HG03571 (cell line): Measurements from ENCODE around the gene OR6C74.

Experiments used
- ATAC-seq: cut with Tn5 transposase; IDR thresholded peaks from one replicate; pipeline ENCODE4 v1.9.1; 2021; ENCODE audit not compliant: unreplicated experiment

Gene OR6C74

DNA sequence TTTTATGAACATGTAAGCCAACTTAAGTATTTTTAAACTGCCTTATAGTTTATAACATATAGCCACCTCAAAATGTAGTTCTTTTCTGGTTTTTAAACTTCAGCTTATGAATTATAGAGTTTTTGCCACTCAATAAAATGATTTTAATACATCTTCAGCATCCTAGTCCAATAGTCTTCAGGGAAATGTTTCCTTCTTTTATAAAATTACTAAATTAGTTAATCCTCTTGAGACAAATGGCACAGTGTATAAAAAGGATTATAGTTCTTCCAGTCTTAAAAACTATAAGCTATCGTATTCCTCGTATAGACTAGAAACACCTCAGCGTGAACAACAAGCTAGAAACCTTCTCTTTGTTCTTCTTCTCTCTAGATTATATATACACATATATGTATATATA lies at the start of gene OR6C74:
OR6C74 (plus strand) TSS at position 301 of the 400 bp plus-strand sequence. CDS start 2,679 bp downstream, outside the sequence.
- no peak for ATAC-seq

DNA sequence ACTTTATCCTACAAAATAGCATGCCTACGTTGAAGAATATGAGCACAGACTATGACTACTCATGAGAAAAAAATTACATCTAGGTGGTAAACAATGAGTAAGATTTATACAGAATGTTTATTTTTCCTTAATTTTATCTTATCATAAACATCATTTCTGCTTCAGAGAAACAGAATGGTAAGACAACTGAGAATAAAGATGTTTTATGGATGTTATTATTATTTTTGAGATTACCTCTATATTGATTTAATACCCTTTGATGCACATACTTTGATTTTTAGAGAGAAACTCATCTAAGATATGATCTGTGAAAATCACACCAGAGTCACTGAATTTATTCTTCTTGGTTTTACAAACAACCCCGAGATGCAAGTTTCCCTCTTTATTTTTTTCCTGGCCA lies 23.7 kb upstream of the OR6C74 start, which contains the start of gene OR10A7:
OR10A7 (plus strand) TSS at position 301 of the 400 bp plus-strand sequence; CDS start at position 301, 0 bp downstream.
- no peak for ATAC-seq

DNA sequence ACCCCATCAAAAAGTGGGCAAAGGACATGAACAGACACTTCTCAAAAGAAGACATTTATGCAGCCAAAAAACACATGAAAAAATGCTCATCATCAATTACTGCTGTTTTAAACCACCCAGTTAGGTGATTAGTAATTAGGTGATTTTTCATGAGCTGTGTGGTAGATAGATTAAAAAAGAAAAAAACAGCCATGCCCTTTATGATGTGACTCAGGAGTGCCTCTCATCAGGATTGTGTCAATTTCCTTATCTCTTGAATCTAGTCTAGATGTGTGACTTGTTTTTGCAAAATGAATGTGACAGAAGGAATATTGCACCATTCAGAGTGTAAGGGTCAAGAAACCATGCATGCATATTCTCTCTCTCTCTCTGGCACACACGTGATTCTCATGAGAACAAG lies 17.9 kb upstream of the OR6C74 start:
- ATAC-seq = no peak

DNA sequence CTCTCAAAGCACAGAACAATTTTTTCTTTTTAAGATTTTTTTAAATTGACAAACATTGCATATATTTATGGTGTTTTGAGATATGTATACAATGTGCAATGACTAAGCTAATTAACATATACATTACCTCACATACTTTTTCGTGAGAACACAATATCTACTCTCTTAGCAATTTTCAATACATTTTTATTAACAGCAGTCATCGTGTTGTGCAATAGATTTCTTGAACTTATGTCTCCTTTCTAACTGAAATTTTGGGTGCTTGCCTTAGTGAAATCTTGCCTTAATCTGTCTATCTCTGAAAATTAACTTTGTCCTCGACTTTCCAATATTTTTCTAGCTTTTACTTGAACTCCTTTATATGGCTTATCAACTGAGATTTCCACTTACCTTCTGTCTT lies 16.8 kb upstream of the OR6C74 start:
- no peak for ATAC-seq

GRCh38 chr12:55246159-55246558 lies 1.8 kb downstream of the OR6C74 start:
- ATAC-seq = no peak

GRCh38 chr12:55250944-55251343 lies 6.5 kb downstream of the OR6C74 start:
- ATAC-seq = no peak

DNA sequence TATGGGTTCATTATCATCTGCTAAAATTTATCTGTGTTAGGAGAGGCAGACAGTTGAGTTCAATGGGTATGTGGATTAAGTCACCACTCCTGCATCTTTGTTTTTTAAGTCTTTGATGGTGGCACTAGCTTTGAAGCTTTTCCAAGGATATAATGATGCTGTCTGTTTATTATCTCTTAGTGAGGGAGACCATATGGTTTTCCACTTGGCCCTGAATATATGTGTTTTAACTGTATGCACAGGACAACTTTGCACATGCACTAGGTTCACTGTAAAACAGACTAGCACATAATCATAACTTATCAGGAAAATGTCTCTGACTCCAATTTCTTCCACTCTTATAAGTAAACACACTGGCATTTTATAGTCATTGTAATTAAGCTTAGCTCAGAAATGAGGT lies 8.9 kb downstream of the OR6C74 start:
- no peak for ATAC-seq

DNA sequence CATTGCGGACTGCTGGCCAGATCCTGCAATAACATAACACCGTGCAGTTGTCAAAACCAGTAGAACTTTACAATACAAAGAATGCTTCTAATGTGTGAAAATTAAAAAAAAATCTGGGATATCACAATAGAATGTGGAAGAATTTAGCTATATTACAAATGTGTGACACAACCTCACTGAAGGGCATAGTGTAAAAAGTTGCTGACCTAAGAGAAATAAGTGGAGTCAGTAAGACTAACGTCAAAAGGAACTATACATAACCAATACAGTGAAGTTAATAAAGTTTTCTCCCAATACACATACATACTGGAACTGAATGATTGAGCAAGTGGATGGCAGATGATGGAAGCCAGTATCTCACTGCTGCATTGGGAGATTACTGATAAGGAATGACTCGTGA lies 12.4 kb downstream of the OR6C74 start:
- ATAC-seq = no peak

DNA sequence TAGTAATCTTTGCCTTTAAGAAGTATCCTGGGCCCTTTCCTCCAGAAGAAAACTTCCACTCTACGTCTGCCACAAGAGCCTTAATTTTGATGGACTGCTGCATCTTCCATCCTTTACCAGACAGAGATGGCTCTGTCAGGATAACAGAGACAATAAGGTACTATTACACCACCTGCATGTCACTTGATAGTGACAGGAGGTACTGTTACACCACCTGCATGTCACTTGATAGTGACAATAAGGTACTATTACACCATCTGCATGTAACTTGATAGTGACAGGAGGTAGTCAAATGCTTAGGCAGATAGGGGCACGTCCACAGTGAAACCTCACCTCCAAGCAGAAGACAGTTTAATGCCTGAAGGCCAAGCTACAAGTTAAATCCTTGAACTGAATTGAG lies 13.9 kb downstream of the OR6C74 start:
- no peak for ATAC-seq

DNA sequence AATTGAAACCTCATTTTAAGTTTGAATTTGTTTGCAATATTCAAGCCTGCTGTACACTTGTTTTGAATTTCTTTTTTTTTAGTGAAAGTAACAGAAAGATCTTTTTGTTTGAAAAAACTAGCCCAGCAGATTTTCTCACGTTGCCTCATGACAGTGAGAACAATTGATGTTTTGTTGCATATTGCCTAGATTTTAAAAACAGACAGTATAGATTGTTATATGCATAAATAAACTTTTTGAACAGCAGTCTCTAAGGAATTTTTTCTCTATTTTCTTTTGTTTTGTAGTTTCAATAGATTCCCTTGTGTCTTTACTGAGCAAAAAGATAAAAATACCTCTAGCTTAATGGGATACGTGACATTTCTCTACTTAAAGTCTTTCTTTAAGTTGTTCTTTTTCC lies 36.6 kb downstream of the OR6C74 start:
- ATAC-seq = no peak

DNA sequence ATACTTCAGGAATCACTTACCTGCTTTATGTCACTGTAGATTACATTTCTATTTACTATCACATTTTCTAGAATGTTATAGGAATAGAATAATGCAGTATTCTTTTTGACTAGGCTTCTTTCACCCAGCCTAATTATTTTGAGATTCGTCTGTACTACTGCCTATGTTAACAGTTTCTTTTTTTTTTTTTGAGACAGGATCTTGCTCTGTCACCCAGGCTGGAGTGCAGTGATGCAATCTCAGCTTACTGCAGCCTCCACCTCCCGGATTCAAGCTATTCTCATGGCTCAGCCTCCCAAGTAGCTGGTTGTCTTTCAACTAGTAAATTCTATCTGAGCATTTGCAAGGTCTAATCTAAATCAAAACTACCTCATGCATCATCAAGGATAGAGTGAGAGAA lies 45.6 kb downstream of the OR6C74 start:
- no peak for ATAC-seq
